ENCODE data around the gene LDB2. TPM values are rescaled to one million over a fixed set of nuclear protein-coding genes. Genes with fewer than 3 reads are reported as not detected.

LDB2 gene
- total and polyA plus RNA-seq, 2 of the 8 experiments (the other 6 are each of a cell fraction or from before 2014, with no cell fraction given): 57.0 to 140 TPM

- no peak overlapping the region for H3K27ac ChIP-seq (ENCODE audit: low read depth, low read length)
- POLR2A ChIA-PET (ENCODE audit: partially characterized antibody): no interaction called here
- H3K4me2 ChIP-seq (ENCODE audit: insufficient read depth in 1 of 2, low read depth in 2 of 2, low read length in 2 of 2): no peak overlapping the region
- H2AK5ac ChIP-seq (ENCODE audit: low read depth, low read length): no peak overlapping the region
- DNase-seq (ENCODE audit: low read depth in 1 of 2, low spot score in 2 of 2) (no peak), FAIRE-seq (no peak)
- H3K9me3 ChIP-seq (ENCODE audit: insufficient read depth in 2 of 2, low read depth in 1 of 2, low read length in 1 of 2): no peaks in the 10 kb centered on the region
- H3K23me2 ChIP-seq (ENCODE audit: low read depth, low read length): no peaks in the 10 kb centered on the region
- no peaks in the 10 kb centered on the region for H3K79me2 ChIP-seq (ENCODE audit: control insufficient read depth in 1 of 2, insufficient read depth in 2 of 2, low read length in 2 of 2)
- WGBS, 2 experiments (ENCODE audit: extremely low coverage in 1 of 2, insufficient coverage in 1 of 2, insufficient read length in 1 of 2, insufficient replicate concordance in 2 of 2, low coverage in 1 of 2, low lambda C conversion rate in 2 of 2, missing lambda C conversion rate in 1 of 2): 96% methylated on average over 2 of the region's 2 CpGs; no CpG with 5 or more reads in 1 of the 2 experiments
- no peak overlapping the region for H3K9ac ChIP-seq (replicated peaks in 1 of 4; ENCODE audit: extremely low read depth in 1 of 4, low read depth in 3 of 4, low read length in 3 of 4)
- H4K5ac ChIP-seq (ENCODE audit: insufficient read length, low read depth, low read length): no peak overlapping the region
- H2BK120ac ChIP-seq (replicated peaks; ENCODE audit: low read depth, low read length): no peak overlapping the region
- H3K23ac ChIP-seq (ENCODE audit: insufficient read length): no peak overlapping the region
- H2BK12ac ChIP-seq (ENCODE audit: low read depth, low read length): no peak overlapping the region
- no peak overlapping the region for H3K14ac ChIP-seq (ENCODE audit: insufficient read length)
- CTCF ChIA-PET (ENCODE audit: partially characterized antibody): no interaction called here
- no peak overlapping the region for H4K8ac ChIP-seq (ENCODE audit: extremely low read depth, insufficient read depth, low read length)
- no peak overlapping the region for H3K4me3 ChIP-seq (ENCODE audit: extremely low read depth in 1 of 4, insufficient read depth in 2 of 4, low read depth in 3 of 4, low read length in 4 of 4)
- H3K79me1 ChIP-seq (ENCODE audit: low read depth, low read length): no peaks in the 10 kb centered on the region
- no peaks in the 10 kb centered on the region for H4K20me1 ChIP-seq (replicated peaks in 1 of 2; ENCODE audit: control insufficient read depth in 1 of 2, insufficient read depth in 2 of 2, low read length in 2 of 2)
- peaks cover 0 to 5% (median 4%) of the 10 kb centered on the region in 4 experiments; a peak in 4 of 7 replicates for H3K4me1 ChIP-seq (replicated peaks in 1 of 4; ENCODE audit: control insufficient read depth in 3 of 4, insufficient read depth in 4 of 4, low read length in 3 of 4)
- H3K27me3 ChIP-seq (replicated peaks in 1 of 4; ENCODE audit: control insufficient read depth in 3 of 4, extremely low read depth in 1 of 4, insufficient read depth in 3 of 4, low read length in 3 of 4): no peaks in the 10 kb centered on the region
- no peak overlapping the region for H4K91ac ChIP-seq (replicated peaks; ENCODE audit: insufficient read length, low read length)
- H3K56ac ChIP-seq (replicated peaks; ENCODE audit: insufficient read length, low read depth, low read length): no peak overlapping the region
- no peak overlapping the region for H2BK15ac ChIP-seq (ENCODE audit: low read length)
- H2AFZ ChIP-seq (ENCODE audit: low read length): no peak overlapping the region
- no peak overlapping the region for H2BK5ac ChIP-seq (ENCODE audit: low read depth, low read length)
- H3K4ac ChIP-seq (replicated peaks; ENCODE audit: insufficient read length, low read depth, low read length): no peak overlapping the region
- H3K18ac ChIP-seq (ENCODE audit: extremely low read depth, low read length): no peak overlapping the region
- TF ChIP-seq CHD1 (IDR thresholded peaks at IDR 0.05; ENCODE audit: low read depth, low read length) (no peak), RFX5 (IDR thresholded peaks at IDR 0.05; ENCODE audit: borderline replicate concordance, low read depth, low read length) (no peak), SUZ12 (IDR thresholded peaks at IDR 0.05; ENCODE audit: low read length) (no peak), ATF2 (IDR thresholded peaks at IDR 0.05; ENCODE audit: low read length) (no peak), EP300 (IDR thresholded peaks at IDR 0.05; ENCODE audit: borderline replicate concordance in 1 of 2, low read depth in 2 of 2, low read length in 2 of 2) (no peak), SP2 (IDR thresholded peaks at IDR 0.05; ENCODE audit: low read length) (no peak), POLR2AphosphoS5 (IDR thresholded peaks at IDR 0.05; ENCODE audit: low read depth, low read length) (no peak), TAF1 (IDR thresholded peaks at IDR 0.05; ENCODE audit: low read depth, low read length) (no peak)
- H3K36me3 ChIP-seq (ENCODE audit: control insufficient read depth in 2 of 4, insufficient read depth in 4 of 4, low read length in 3 of 4): peaks cover 0 to 7% (median 0%) of the 10 kb centered on the region in 4 experiments; a peak in 2 of 8 replicates
- H2BK20ac ChIP-seq (ENCODE audit: low read length): no peak overlapping the region
Observed at GRCh38 chr4:16750216-16750615, 148.2 kb downstream of the LDB2 start.

All from H1 (cell line).